ENCODE measurements around the gene PDPN.

Gene PDPN

DNA sequence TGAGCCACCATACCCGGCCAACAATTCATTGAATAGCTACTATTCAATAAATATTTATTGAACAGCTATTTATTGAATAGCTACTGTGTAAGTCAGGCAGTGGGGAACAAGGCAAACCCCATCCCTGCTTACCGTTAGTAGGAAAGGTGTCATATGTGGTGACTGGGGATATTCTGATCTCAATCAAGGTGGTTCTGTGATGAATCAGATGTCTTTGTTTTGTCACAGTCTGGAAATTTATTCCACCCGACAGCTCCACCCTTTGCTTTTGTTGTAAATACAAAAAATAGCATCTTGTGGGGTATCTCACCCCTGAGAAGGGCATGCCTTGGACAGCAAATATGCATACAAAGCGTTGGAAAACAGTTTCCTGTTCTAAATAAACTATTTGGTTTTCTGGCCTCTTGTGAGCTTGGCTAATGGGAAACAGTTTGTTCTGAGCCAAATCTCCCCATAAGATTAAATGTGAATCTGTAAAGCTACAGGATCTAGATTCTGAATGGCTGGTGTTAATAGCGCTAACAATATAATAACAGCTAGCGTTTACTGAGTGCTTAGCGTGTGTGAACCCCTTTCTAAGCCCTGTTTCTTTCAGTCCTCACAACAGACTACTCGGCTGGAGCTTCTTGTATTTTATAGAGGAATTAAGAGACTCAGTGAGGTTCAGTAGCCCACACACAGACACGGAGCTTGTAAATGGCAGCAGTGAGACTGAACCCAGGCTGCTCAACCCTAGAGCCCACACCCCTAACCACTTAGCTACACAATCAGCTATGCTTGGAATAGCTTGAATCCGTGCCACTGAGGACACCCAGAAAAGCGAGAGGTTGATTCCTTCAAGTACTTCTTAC lies 5.5 kb downstream of the PDPN start:
- WGBS, 2 donors (ENCODE audit: extremely low coverage in 2 of 2, insufficient read length in 2 of 2, insufficient replicate concordance in 1 of 2) = no CpG with 5 or more reads among the region's 11 CpGs
- no peak overlapping the region for H3K23ac ChIP-seq (ENCODE audit: low read depth, low read length, poor library complexity)

GRCh38 chr1:13590486-13590885 lies 6.9 kb downstream of the PDPN start:
- Histone ChIP-seq H2BK5ac (ENCODE audit: low read length) (no peak overlapping the region), H3K9me3 (replicated peaks in 1 of 2; ENCODE audit: control insufficient read depth in 2 of 2, insufficient read depth in 1 of 2, low read depth in 1 of 2, low read length in 2 of 2) (no peaks in the 10 kb centered on the region), H3K79me1 (ENCODE audit: low read depth, low read length) (no peaks in the 10 kb centered on the region), H3K27ac (replicated peaks; ENCODE audit: low read length) (no peak overlapping the region), H4K8ac (ENCODE audit: low read depth, low read length) (no peak overlapping the region), H2BK120ac (ENCODE audit: low read depth, low read length) (no peak overlapping the region), H4K91ac (ENCODE audit: low read depth, low read length, poor library complexity) (no peak overlapping the region), H3K4me2 (ENCODE audit: insufficient read depth, low read length, poor library complexity, severe bottlenecking) (no peak overlapping the region), H3K9ac (ENCODE audit: low read depth, low read length, poor library complexity) (no peak overlapping the region), H3K36me3 (replicated peaks in 1 of 2; ENCODE audit: control insufficient read depth in 2 of 2, insufficient read depth in 2 of 2, low read length in 2 of 2) (peaks cover 0 to 36% of the 10 kb centered on the region in 2 donors), H3K4me1 (ENCODE audit: control insufficient read depth in 2 of 2, insufficient read depth in 1 of 2, low read depth in 1 of 2, low read length in 2 of 2) (peaks cover 18 to 32% of the 10 kb centered on the region in 2 donors), H3K4me3 (ENCODE audit: low read length in 2 of 2) (no peak overlapping the region), H3K23ac (ENCODE audit: low read depth, low read length, poor library complexity) (no peak overlapping the region), H3K14ac (ENCODE audit: low read length) (no peak overlapping the region), H3K4ac (ENCODE audit: low read length) (no peak overlapping the region), H3K18ac (ENCODE audit: low read length) (no peak overlapping the region), H2BK12ac (ENCODE audit: low read length) (no peak overlapping the region), H2BK15ac (ENCODE audit: low read length) (no peak overlapping the region), H2AK5ac (ENCODE audit: low read depth, low read length) (no peak overlapping the region), H2AFZ (ENCODE audit: low read length) (no peak overlapping the region), H3K27me3 (ENCODE audit: control insufficient read depth in 3 of 3, insufficient read depth in 3 of 3, low read depth in 1 of 3, low read length in 3 of 3) (no peaks in the 10 kb centered on the region)
- DNase-seq (ENCODE audit: low spot score) = no peak
- no CpG with 5 or more reads among the region's 7 CpGs for WGBS, 2 donors (ENCODE audit: extremely low coverage in 2 of 2, insufficient read length in 2 of 2, insufficient replicate concordance in 1 of 2)

More for the DNA sequence above, 5.5 kb downstream of the PDPN start:
- Histone ChIP-seq H2BK120ac (ENCODE audit: low read depth, low read length) (no peak overlapping the region), H2BK12ac (ENCODE audit: low read length) (no peak overlapping the region), H3K36me3 (replicated peaks in 1 of 2; ENCODE audit: control insufficient read depth in 2 of 2, insufficient read depth in 2 of 2, low read length in 2 of 2) (peaks cover 0 to 34% of the 10 kb centered on the region in 2 donors), H2AFZ (ENCODE audit: low read length) (no peak overlapping the region), H3K4me3 (ENCODE audit: low read length in 2 of 2) (no peak overlapping the region), H3K79me1 (ENCODE audit: low read depth, low read length) (no peaks in the 10 kb centered on the region), H3K4me1 (ENCODE audit: control insufficient read depth in 2 of 2, insufficient read depth in 1 of 2, low read depth in 1 of 2, low read length in 2 of 2) (peaks cover 26 to 32% of the 10 kb centered on the region in 2 donors), H4K91ac (ENCODE audit: low read depth, low read length, poor library complexity) (no peak overlapping the region), H3K27me3 (ENCODE audit: control insufficient read depth in 3 of 3, insufficient read depth in 3 of 3, low read depth in 1 of 3, low read length in 3 of 3) (peaks cover 0 to 4% (median 0%) of the 10 kb centered on the region in 3 experiments), H2BK5ac (ENCODE audit: low read length) (no peak overlapping the region), H2BK15ac (ENCODE audit: low read length) (no peak overlapping the region), H3K9me3 (replicated peaks in 1 of 2; ENCODE audit: control insufficient read depth in 2 of 2, insufficient read depth in 1 of 2, low read depth in 1 of 2, low read length in 2 of 2) (no peaks in the 10 kb centered on the region), H4K8ac (ENCODE audit: low read depth, low read length) (no peak overlapping the region), H3K9ac (ENCODE audit: low read depth, low read length, poor library complexity) (no peak overlapping the region), H3K27ac (replicated peaks; ENCODE audit: low read length) (no peak overlapping the region), H3K14ac (ENCODE audit: low read length) (no peak overlapping the region), H3K4me2 (ENCODE audit: insufficient read depth, low read length, poor library complexity, severe bottlenecking) (no peak overlapping the region), H3K4ac (ENCODE audit: low read length) (no peak overlapping the region), H2AK5ac (ENCODE audit: low read depth, low read length) (no peak overlapping the region), H3K18ac (ENCODE audit: low read length) (no peak overlapping the region)
- DNase-seq (ENCODE audit: low spot score) = no peak

- no peak overlapping the region for H2BK5ac ChIP-seq (ENCODE audit: low read length)
- no peak overlapping the region for H4K8ac ChIP-seq (ENCODE audit: low read depth, low read length)
- H3K27ac ChIP-seq (replicated peaks; ENCODE audit: low read length) = peak overlapping the region; percentile 19
- no peak for DNase-seq (ENCODE audit: low spot score)
- no peak overlapping the region for H3K9ac ChIP-seq (ENCODE audit: low read depth, low read length, poor library complexity)
- H3K79me1 ChIP-seq (ENCODE audit: low read depth, low read length) = no peaks in the 10 kb centered on the region
- no peak overlapping the region for H3K23ac ChIP-seq (ENCODE audit: low read depth, low read length, poor library complexity)
- no peak overlapping the region for H2BK15ac ChIP-seq (ENCODE audit: low read length)
- H3K9me3 ChIP-seq (replicated peaks in 1 of 2; ENCODE audit: control insufficient read depth in 2 of 2, insufficient read depth in 1 of 2, low read depth in 1 of 2, low read length in 2 of 2) = no peaks in the 10 kb centered on the region
- H4K91ac ChIP-seq (ENCODE audit: low read depth, low read length, poor library complexity) = no peak overlapping the region
- H2BK12ac ChIP-seq (ENCODE audit: low read length) = no peak overlapping the region
- no peak overlapping the region for H2AK5ac ChIP-seq (ENCODE audit: low read depth, low read length)
- H3K27me3 ChIP-seq (ENCODE audit: control insufficient read depth in 3 of 3, insufficient read depth in 3 of 3, low read depth in 1 of 3, low read length in 3 of 3) = no peaks in the 10 kb centered on the region
- no CpG with 5 or more reads among the region's 10 CpGs for WGBS, 2 donors (ENCODE audit: extremely low coverage in 2 of 2, insufficient read length in 2 of 2, insufficient replicate concordance in 1 of 2)
- H3K4me3 ChIP-seq (ENCODE audit: low read length in 2 of 2) = no peak overlapping the region
- no peak overlapping the region for H2AFZ ChIP-seq (ENCODE audit: low read length)
- no peak overlapping the region for H3K4me2 ChIP-seq (ENCODE audit: insufficient read depth, low read length, poor library complexity, severe bottlenecking)
- H3K18ac ChIP-seq (ENCODE audit: low read length) = no peak overlapping the region
- H3K4ac ChIP-seq (ENCODE audit: low read length) = no peak overlapping the region
- H2BK120ac ChIP-seq (ENCODE audit: low read depth, low read length) = no peak overlapping the region
- peaks cover 0 to 52% of the 10 kb centered on the region in 2 donors for H3K36me3 ChIP-seq (replicated peaks in 1 of 2; ENCODE audit: control insufficient read depth in 2 of 2, insufficient read depth in 2 of 2, low read length in 2 of 2)
- H3K14ac ChIP-seq (ENCODE audit: low read length) = no peak overlapping the region
- H3K4me1 ChIP-seq (ENCODE audit: control insufficient read depth in 2 of 2, insufficient read depth in 1 of 2, low read depth in 1 of 2, low read length in 2 of 2) = peaks cover 9 to 19% of the 10 kb centered on the region in 2 donors
Observed at GRCh38 chr1:13593511-13594131, 10.0 kb downstream of the PDPN start.

DNA sequence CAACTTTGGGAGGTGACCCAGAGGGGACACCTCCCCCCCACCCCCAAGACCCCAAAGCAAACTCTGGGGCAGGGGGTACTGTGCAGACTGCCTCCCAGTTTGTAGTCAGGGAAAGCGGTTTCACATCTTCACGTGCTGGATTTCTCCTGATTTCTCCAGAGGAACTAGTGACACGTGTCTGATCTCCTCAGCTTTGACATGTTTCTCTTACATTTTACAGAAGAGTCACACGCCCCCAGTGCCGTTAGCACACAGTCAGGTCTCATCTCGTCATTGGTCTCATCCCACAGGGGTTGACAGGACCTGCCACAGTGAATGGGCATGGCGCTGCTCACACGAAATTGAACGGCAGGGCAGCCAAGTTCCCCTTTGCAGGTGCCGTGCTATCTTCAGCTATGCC lies 11.8 kb downstream of the PDPN start:
- Histone ChIP-seq H2AK5ac (ENCODE audit: low read depth, low read length) (no peak overlapping the region), H2BK12ac (ENCODE audit: low read length) (no peak overlapping the region), H3K4ac (ENCODE audit: low read length) (no peak overlapping the region), H4K91ac (ENCODE audit: low read depth, low read length, poor library complexity) (no peak overlapping the region), H2BK5ac (ENCODE audit: low read length) (no peak overlapping the region), H3K79me1 (ENCODE audit: low read depth, low read length) (no peaks in the 10 kb centered on the region), H3K9me3 (replicated peaks in 1 of 2; ENCODE audit: control insufficient read depth in 2 of 2, insufficient read depth in 1 of 2, low read depth in 1 of 2, low read length in 2 of 2) (no peaks in the 10 kb centered on the region), H2BK15ac (ENCODE audit: low read length) (no peak overlapping the region), H3K9ac (ENCODE audit: low read depth, low read length, poor library complexity) (no peak overlapping the region), H3K4me1 (ENCODE audit: control insufficient read depth in 2 of 2, insufficient read depth in 1 of 2, low read depth in 1 of 2, low read length in 2 of 2) (peaks cover 9 to 19% of the 10 kb centered on the region in 2 donors), H3K18ac (ENCODE audit: low read length) (no peak overlapping the region), H3K27ac (replicated peaks; ENCODE audit: low read length) (no peak overlapping the region), H3K4me2 (ENCODE audit: insufficient read depth, low read length, poor library complexity, severe bottlenecking) (no peak overlapping the region), H4K8ac (ENCODE audit: low read depth, low read length) (no peak overlapping the region), H2BK120ac (ENCODE audit: low read depth, low read length) (no peak overlapping the region), H2AFZ (ENCODE audit: low read length) (no peak overlapping the region), H3K36me3 (replicated peaks in 1 of 2; ENCODE audit: control insufficient read depth in 2 of 2, insufficient read depth in 2 of 2, low read length in 2 of 2) (peaks cover 0 to 55% of the 10 kb centered on the region in 2 donors), H3K23ac (ENCODE audit: low read depth, low read length, poor library complexity) (no peak overlapping the region), H3K27me3 (ENCODE audit: control insufficient read depth in 3 of 3, insufficient read depth in 3 of 3, low read depth in 1 of 3, low read length in 3 of 3) (no peaks in the 10 kb centered on the region), H3K14ac (ENCODE audit: low read length) (no peak overlapping the region), H3K4me3 (ENCODE audit: low read length in 2 of 2) (no peak overlapping the region)
- no CpG with 5 or more reads among the region's 10 CpGs for WGBS, 2 donors (ENCODE audit: extremely low coverage in 2 of 2, insufficient read length in 2 of 2, insufficient replicate concordance in 1 of 2)
- no peak for DNase-seq (ENCODE audit: low spot score)

Measured in neuronal stem cell (in vitro differentiated cells).